ENCODE measurements around the gene CNTF.

The CNTF gene

GRCh38 chr11:58606930-58607714 lies 15.3 kb upstream of the CNTF start:
- DNase-seq (ENCODE audit: low read depth, low spot score), result no peak

- no peak for DNase-seq (ENCODE audit: low read depth, low spot score)
Measured at GRCh38 chr11:58608331-58608730, 14.1 kb upstream of the CNTF start.

GRCh38 chr11:58609723-58610122 lies 12.7 kb upstream of the CNTF start:
- DNase-seq (ENCODE audit: low read depth, low spot score), result no peak

- DNase-seq (ENCODE audit: low read depth, low spot score), result no peak
Measured at GRCh38 chr11:58613228-58613627, 9.2 kb upstream of the CNTF start.

GRCh38 chr11:58615559-58615958 lies 6.9 kb upstream of the CNTF start:
- no peak for DNase-seq (ENCODE audit: low read depth, low spot score)

- no peak for DNase-seq (ENCODE audit: low read depth, low spot score)
Measured at GRCh38 chr11:58616594-58616993, 5.9 kb upstream of the CNTF start.

GRCh38 chr11:58617976-58618557 lies 4.4 kb upstream of the CNTF start:
- DNase-seq (ENCODE audit: low read depth, low spot score), result no peak

GRCh38 chr11:58621586-58622262 lies 741 bp upstream of the CNTF start:
- DNase-seq (ENCODE audit: low read depth, low spot score), result no peak

- no peak for DNase-seq (ENCODE audit: low read depth, low spot score)
Measured at GRCh38 chr11:58625086-58625485, 2.6 kb downstream of the CNTF start.

GRCh38 chr11:58625826-58626460 lies 3.5 kb downstream of the CNTF start:
- no peak for DNase-seq (ENCODE audit: low read depth, low spot score)

GRCh38 chr11:58626934-58627483 lies 4.5 kb downstream of the CNTF start:
- no peak for DNase-seq (ENCODE audit: low read depth, low spot score)

- DNase-seq (ENCODE audit: low read depth, low spot score), result no peak
Measured at GRCh38 chr11:58628446-58628845, 6.0 kb downstream of the CNTF start.

- DNase-seq (ENCODE audit: low read depth, low spot score), result no peak
Measured at GRCh38 chr11:58629857-58630256, 7.4 kb downstream of the CNTF start.

GRCh38 chr11:58631378-58631777 lies 8.9 kb downstream of the CNTF start:
- no peak for DNase-seq (ENCODE audit: low read depth, low spot score)

GRCh38 chr11:58632510-58632909 lies 10.0 kb downstream of the CNTF start:
- no peak for DNase-seq (ENCODE audit: low read depth, low spot score)

- no peak for DNase-seq (ENCODE audit: low read depth, low spot score)
Measured at GRCh38 chr11:58636587-58636986, 14.1 kb downstream of the CNTF start.

GRCh38 chr11:58637371-58637770 lies 14.9 kb downstream of the CNTF start:
- no peak for DNase-seq (ENCODE audit: low read depth, low spot score)

GRCh38 chr11:58639103-58639502 lies 16.6 kb downstream of the CNTF start:
- no peak for DNase-seq (ENCODE audit: low read depth, low spot score)

- no peak for DNase-seq (ENCODE audit: low read depth, low spot score)
Measured at GRCh38 chr11:58639669-58640068, 17.2 kb downstream of the CNTF start.

- no peak for DNase-seq (ENCODE audit: low read depth, low spot score)
Measured at GRCh38 chr11:58640386-58641023, 18.0 kb downstream of the CNTF start.

- DNase-seq (ENCODE audit: low read depth, low spot score), result no peak
Measured at GRCh38 chr11:58641341-58641740, 18.9 kb downstream of the CNTF start.
